Colon (tissue), 2 donors: ENCODE results near the gene CACNA1H.

Experiments
- FAIRE-seq: peaks from 2 replicates; lab custom pipeline; 2012; peaks lifted over from hg19 to GRCh38; lab: Jason Lieb, UNC
- donor health status: control.
- donor health status: control.

CACNA1H gene

GRCh38 chr16:1143761-1144450 lies 9.0 kb upstream of the CACNA1H start:
- no peak for FAIRE-seq

DNA sequence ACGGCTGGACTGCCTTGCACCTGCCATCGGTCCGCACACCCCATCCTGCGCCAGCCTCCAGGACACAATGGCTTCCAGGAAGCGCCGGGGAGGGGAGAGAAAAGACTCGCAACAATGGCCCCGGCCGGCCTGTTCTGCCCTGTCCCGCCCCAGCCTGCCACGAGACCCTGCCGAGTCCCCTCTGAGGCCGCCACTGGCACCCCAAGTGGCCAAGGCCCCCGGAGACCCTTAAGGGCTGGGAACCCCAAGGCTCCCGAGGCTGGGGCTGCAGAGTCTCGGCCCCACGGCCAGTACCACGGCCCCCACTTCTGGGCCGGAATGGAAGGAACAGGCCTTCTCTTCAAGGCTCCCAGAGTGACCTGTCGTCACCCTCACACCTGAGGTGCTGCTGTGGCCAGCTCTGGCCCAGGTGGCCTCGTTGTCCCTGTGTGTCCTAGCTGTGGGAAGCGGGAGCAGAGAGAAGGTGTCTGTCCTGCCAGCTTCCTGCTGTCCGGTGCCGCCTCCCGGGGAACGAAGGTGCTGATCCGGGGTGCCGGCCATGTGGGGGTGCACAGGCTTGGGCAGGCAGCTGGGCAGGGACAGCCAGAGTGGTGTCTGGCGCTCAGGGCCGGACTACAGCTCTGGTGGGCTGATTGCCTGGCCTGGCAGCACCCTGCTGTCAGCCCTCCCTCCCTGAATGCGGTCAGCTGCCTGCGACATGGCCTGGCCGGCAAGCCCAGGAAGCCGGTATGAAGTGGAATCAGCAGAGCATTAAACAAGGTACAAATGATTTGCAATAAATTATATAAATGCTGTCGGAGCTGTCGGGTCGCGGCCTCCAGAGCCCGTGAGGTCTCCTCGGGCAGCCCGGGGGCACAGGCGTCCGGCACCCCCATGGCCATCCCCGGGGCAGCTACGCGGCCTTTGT lies 8.2 kb upstream of the CACNA1H start:
- FAIRE-seq = no peak

GRCh38 chr16:1145383-1146100 lies 7.4 kb upstream of the CACNA1H start:
- no peak for FAIRE-seq

DNA sequence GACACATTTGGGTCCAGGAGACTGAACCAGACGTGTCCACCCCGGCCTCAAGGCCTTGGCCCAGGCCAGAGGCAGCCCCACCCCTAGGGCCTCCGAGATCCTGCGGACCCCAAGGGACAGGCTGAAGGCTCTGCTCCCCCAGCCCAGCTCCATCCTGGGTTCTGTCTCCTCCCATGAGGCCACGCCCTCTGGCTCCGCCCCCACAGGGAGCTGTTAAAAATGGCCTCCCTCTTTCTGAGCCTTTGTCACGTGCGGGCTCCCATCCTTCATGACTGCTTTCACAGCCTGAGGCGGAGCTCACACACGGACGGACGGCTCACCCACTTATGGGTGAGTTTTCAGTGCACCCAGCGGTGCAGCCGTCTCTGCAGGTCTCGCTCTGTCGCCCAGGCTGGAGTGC lies 6.5 kb upstream of the CACNA1H start:
- FAIRE-seq = no peak

DNA sequence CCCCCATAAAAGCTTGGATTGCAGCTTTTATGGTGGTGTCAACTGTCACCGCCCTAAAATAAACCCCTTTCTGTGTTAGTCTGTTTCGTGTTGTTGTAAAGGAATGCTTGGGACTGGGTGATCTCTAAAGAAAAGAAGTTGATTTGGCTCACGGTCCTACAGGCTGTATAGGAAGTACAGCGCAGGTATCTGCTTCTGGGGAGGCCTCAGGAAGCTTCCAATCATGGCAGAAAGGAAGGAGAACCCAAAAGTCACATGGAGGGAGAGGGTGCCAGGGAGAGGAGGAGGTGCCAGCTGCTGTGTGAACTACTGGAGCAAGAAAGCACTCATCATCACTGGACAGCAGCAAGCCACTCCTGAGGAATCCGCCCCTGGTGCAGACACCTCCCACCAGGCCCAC lies 5.9 kb upstream of the CACNA1H start:
- FAIRE-seq = no peak

DNA sequence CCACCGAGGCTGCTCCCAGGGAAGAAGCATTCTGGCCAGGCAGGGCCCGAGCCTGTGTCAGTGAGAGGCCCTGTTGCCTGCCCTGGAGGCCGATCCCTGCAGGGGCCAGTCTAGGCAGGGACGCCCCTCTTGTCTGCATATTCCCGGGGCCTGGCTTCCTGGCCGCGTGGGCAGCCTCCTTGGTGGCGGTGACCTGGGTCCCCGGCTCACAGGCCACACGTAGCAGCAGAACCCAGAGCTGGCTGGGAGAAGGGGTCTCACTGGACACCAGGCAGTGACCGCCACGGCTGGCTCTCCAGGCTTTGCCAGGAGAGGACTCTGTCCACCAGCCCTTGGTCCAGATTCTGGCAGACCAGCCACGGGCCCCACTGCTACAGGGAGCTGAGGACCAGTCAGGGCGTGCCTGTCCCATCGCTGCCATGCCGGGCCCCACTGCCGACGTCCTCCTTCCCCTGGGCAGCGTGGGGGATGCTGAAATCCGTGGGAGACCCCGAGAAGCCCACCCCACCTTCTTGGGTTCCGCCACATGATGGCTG lies 3.7 kb upstream of the CACNA1H start:
- no peak for FAIRE-seq

DNA sequence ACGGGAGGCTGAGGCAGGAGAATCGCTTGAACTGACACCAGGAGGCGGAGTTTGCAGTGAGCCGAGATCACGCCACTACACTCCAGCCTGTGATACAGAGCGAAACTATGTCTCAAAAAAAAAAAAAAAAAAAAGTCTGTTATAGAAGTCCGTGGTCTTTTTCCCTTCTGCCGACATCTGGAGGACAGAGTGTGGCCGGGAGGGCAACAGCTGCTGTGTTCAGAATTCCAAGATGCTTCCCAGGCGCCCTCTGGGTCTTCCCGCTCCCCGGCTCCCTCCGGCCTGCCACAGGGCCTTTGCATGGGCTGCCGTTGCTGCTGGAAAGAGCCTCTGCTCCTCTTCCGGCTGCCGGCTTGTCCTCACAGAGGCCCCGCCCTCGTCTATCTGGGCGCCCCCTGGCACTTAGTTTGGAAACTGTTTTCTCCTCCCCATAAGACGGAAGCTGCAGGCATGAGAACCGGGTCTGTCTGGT lies 2.4 kb upstream of the CACNA1H start:
- no peak for FAIRE-seq

- FAIRE-seq = no peak
These were observed 1.3 kb upstream of the CACNA1H start for GRCh38 chr16:1151424-1152122.

DNA sequence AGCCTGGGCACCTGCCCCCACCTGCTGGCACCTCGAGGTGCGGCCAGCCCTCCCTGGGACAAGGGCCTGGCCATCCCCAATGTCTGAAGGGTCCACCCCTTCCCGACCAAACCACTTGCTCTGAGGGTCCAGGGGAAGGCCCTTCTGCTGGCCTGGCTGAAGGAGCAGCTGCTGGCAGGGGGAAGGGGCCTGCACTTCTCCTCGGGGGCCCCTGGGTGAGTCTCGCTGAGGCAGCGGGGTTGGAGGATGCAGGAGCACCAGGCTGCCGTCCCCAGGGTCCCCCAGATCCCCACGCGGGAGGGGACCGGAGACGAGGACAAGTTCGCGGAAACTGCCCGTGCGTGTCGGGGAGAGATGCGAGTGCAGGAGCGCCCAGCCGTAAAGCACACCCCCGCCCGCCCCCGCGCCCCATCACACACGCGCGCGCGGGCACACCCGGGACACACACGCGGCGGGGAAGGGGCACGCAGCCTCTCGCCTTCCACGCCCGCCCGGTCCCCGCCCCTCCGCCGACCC lies 725 bp upstream of the CACNA1H start:
- no peak for FAIRE-seq

GRCh38 chr16:1153480-1154160 lies 714 bp downstream of the CACNA1H start:
- FAIRE-seq = no peak

DNA sequence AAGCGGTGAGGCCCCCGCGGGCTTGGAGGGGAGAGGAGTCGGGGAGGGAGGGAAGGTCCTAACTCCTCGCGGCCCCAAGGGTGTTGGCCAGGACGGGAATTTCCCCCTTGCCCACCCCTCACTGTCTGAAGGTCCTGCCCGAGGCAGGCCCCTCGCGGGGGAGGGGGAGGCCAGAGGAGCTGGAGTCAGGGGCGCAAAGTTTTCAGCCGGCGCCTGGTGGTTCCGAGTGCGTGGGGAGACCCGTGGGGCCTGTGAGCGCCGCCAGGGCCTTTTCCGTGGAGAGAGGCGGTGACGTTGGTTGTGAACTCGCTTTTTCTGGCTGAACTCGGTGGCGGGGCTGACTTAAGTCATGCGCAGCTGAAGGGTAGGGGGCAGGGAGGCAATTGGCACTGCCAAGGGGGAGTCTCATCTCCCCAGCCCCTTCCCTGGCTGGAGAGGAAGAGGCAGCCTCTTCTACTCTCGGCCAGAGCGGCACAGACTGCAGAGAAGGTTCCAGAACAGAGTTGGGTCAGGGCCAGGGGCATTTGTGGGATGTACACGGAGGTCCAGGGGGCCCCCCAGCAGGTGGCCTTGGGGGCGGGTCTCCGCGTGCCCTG lies 1.5 kb downstream of the CACNA1H start:
- FAIRE-seq = no peak

GRCh38 chr16:1154887-1155331 lies 2.0 kb downstream of the CACNA1H start:
- no peak for FAIRE-seq

GRCh38 chr16:1155353-1156054 lies 2.6 kb downstream of the CACNA1H start:
- no peak for FAIRE-seq

- FAIRE-seq = no peak
These were observed 3.4 kb downstream of the CACNA1H start for GRCh38 chr16:1156055-1156982.

DNA sequence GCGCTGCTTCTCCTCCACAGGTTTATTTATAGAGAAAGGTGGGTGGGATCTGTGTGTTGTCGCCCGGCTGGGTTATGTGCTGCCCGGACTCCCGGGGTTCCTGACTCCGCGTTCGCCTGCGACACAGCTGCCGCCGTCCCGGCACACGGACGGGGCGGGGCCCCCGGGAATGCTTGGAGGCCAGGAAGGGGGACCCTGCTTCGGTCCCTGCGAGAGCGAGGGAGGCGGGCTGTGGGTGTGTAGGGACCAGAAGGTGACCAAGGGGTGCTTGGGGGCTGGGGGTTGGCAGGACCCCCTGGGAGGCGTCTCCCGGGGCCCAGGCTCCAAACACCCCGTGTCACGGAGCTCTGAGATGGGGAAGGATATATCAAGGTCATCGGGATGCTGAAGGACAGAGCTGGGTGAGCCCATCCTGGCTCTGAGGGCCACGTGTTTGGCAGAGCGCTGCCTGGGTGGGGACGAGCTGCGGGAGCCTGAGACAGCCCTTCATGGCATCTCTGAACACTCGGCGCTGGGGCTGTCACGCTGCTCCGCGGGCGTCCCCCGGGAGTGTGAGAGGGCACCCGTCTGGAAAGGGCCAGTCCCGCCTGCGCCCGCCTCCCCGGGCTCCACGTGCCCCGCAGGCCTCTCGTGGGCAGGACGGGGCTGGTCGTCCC lies 4.2 kb downstream of the CACNA1H start:
- no peak for FAIRE-seq

DNA sequence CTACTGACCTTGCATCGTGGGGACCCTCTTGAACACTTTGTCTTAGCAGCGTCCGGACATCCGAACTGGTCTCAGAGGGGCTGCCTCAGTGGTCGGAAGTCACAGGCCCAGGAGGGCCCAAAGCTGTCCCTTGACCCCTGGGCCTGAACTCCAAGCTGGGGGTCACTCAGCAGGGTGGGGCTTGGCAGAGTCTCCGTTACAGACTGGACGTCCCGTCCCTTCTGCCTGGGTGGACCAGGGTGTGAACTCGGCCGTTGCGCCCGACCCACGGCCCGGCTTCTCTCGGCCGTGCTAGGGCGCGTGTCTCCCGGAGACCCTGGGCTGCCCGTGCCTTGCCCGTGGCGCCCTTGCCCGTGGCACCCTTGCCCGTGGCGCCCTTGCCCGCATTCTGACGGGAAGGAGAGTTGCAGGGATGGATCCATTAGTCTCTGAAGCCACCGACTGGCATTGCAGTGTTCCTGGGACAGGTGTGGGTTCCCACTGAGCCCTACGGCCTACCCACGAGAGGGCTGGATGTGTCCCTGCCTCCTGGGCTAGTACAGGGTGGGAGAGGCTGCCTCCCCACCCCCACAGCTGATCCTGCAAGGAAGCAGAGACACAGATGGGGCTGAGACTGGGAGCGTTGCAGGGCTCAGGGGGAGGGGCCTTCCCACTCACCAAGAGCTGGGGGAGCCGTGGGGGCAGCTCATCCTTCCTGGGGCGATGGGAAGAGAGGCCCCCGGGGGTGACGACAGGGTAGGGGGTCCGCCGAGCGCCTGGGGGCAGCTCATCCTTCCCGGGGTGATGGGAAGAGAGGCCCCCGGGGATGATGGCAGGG lies 4.9 kb downstream of the CACNA1H start:
- FAIRE-seq = no peak
